GM12874 (cell line): ENCODE measurements around the gene TENM4.

Experiments used
- CTCF ChIP-seq: IDR thresholded peaks from 2 replicates; pipeline ENCODE4 v1.5.1; 2011; ENCODE audit warnings: low read depth, mild to moderate bottlenecking, control low read depth, low read length, moderate library complexity; ENCODE audit not compliant: insufficient read depth

The TENM4 gene

GRCh38 chr11:79019277-79019676 is 421.6 kb downstream of the TENM4 start:
- TF ChIP-seq CTCF, result no peak

- TF ChIP-seq CTCF, result no peak
Observed at GRCh38 chr11:79018371-79018849, 422.4 kb downstream of the TENM4 start.

GRCh38 chr11:79017811-79018210 is 423.0 kb downstream of the TENM4 start:
- TF ChIP-seq CTCF, result no peak

- no peak for TF ChIP-seq CTCF
Observed at GRCh38 chr11:79013509-79013908, 427.3 kb downstream of the TENM4 start.

GRCh38 chr11:79011357-79011756 is 429.5 kb downstream of the TENM4 start:
- no peak for TF ChIP-seq CTCF

- no peak for TF ChIP-seq CTCF
Observed at GRCh38 chr11:79007771-79008402, 432.9 kb downstream of the TENM4 start.

GRCh38 chr11:79006854-79007253 is 434.0 kb downstream of the TENM4 start:
- no peak for TF ChIP-seq CTCF
